Suprapubic skin (tissue), 3 donors: Measurements from ENCODE around the gene NAGA.

Experiments used
- CTCF ChIP-seq, 2 donors: fragments of 200-600 bp in 1 of 2; fragments of 450-650 bp in 1 of 2; sonication (generic) in 1 of 2; IDR thresholded peaks; one replicate each; pipeline ENCODE4 v1.5.1; 2016 to 2019; ENCODE audit warnings: antibody characterized with exemption in 2 of 2, mild to moderate bottlenecking in 1 of 2, moderate library complexity in 1 of 2
- POLR2A ChIP-seq, 2 donors: fragments of 450-650 bp; IDR thresholded peaks; one replicate each; pipeline ENCODE4 v1.6.1; 2017; ENCODE audit warnings: antibody characterized with exemption in 2 of 2, mild to moderate bottlenecking in 2 of 2, moderate library complexity in 2 of 2

GRCh38 chr22:42101199-42101598 lies 30.6 kb upstream of the NAGA start:
- TF ChIP-seq POLR2A (IDR thresholded peaks at IDR 0.05) (no peak), CTCF (IDR thresholded peaks at IDR 0.05) (no peak)
